ENCODE data around the gene RAB29. TPM values are rescaled to one million over a fixed set of nuclear protein-coding genes. Genes with fewer than 3 reads are reported as not detected.

The RAB29 gene
- total and polyA plus RNA-seq, 9 of the 15 experiments (the other 6 are each of a cell fraction or from before 2014, with no cell fraction given), result 6.3 to 17.6 (median 8.0) TPM

GRCh38 chr1:205749234-205750137, 25.8 kb downstream of the RAB29 start (continued):
- TF ChIP-seq ZBTB11 (CRISPR knock-in tag; IDR thresholded peaks at IDR 0.05) (peak in 2 of 3 experiments; percentile 11 to 55; a peak in 3 of 6 replicates), GATA2 (CRISPR knock-in tag; IDR thresholded peaks at IDR 0.05) (no peak), KLF6 (CRISPR knock-in tag; IDR thresholded peaks at IDR 0.05; ENCODE audit: borderline replicate concordance) (peak; percentile 54; the same call in 1 of the 2 replicates), IFI16 (CRISPR knock-in tag; IDR thresholded peaks at IDR 0.05) (no peak), NFIC (IDR thresholded peaks at IDR 0.05) (no peak), MLX (CRISPR knock-in tag; conservative IDR thresholded peaks at IDR 0.05) (peak in 1 of 2 experiments; percentile 18; a peak in 1 of 4 replicates), SP1 (CRISPR knock-in tag; IDR thresholded peaks at IDR 0.05) (peak; percentile 94), ARID2 (IDR thresholded peaks at IDR 0.05) (no peak), ZNF395 (CRISPR knock-in tag; IDR thresholded peaks at IDR 0.05) (peak; percentile 91; the same call in 1 of the 2 replicates), ZNF12 (CRISPR knock-in tag; IDR thresholded peaks at IDR 0.05) (no peak), THRB (CRISPR knock-in tag; conservative IDR thresholded peaks at IDR 0.05) (peak; percentile 89), C11orf30 (IDR thresholded peaks at IDR 0.05; ENCODE audit: low read depth) (no peak), TRIM28 (IDR thresholded peaks at IDR 0.05) (no peak), MXD1 (CRISPR knock-in tag; IDR thresholded peaks at IDR 0.05; ENCODE audit: borderline replicate concordance, poor library complexity, severe bottlenecking) (no peak), SMARCA4 (IDR thresholded peaks at IDR 0.05) (peak; percentile 65), KDM2B (CRISPR knock-in tag; IDR thresholded peaks at IDR 0.05) (no peak), ZNF282 (CRISPR knock-in tag; IDR thresholded peaks at IDR 0.05) (0 out of 2 replicates have a peak, but pooled peaks have one; percentile 35)

Measured in K562 (cell line).